ENCODE measurements around the gene KLHDC2.
"Not testable (repeated sequence)": the region's sequence is repeated elsewhere in the genome, so short reads cannot be mapped to it uniquely, and the experiment has no call there.

Gene KLHDC2

GRCh38 chr14:49769581-49770211 is 1.7 kb downstream of the KLHDC2 start:
- H4K20me1 ChIP-seq (ENCODE audit: insufficient read depth, low read length), result no peaks in the 10 kb centered on the region
- TF ChIP-seq EZH2phosphoT487 (IDR thresholded peaks at IDR 0.05; ENCODE audit: low read length) (no peak), CTCF (IDR thresholded peaks at IDR 0.05; ENCODE audit: low read length) (no peak), EZH2 (optimal IDR thresholded peaks at IDR 0.05; ENCODE audit: low read depth, low read length) (no peak)
- H3K79me2 ChIP-seq (ENCODE audit: low read length), result peaks cover 20% of the 10 kb centered on the region
- H3K9ac ChIP-seq (ENCODE audit: low read length), result no peak overlapping the region
- no peaks in the 10 kb centered on the region for H3K36me3 ChIP-seq (replicated peaks; ENCODE audit: insufficient read depth, low read length)
- H3K4me1 ChIP-seq (ENCODE audit: low read length), result 0 out of 2 replicates have a peak, but pooled peaks cover 3% of the 10 kb centered on the region
- H3K9me3 ChIP-seq (replicated peaks; ENCODE audit: insufficient read depth, low read length), result no peaks in the 10 kb centered on the region
- H3K4me2 ChIP-seq (ENCODE audit: low read depth, low read length), result peak overlapping the region; percentile 74
- no peaks in the 10 kb centered on the region for H3K9me2 ChIP-seq (replicated peaks; ENCODE audit: insufficient read depth, low read length)
- no peak overlapping the region for H2AFZ ChIP-seq (ENCODE audit: low read length)
- no peaks in the 10 kb centered on the region for H3K27me3 ChIP-seq (replicated peaks; ENCODE audit: insufficient read depth, low read length)
- DNase-seq, result no peak
- peaks cover 11% of the 10 kb centered on the region; the same call in 1 of the 2 replicates for H3F3A ChIP-seq (ENCODE audit: insufficient read depth, low read length)
- H3K4me3 ChIP-seq (ENCODE audit: low read length), result peak overlapping the region; percentile 96; the same call in 1 of the 2 replicates
- no peak overlapping the region for H3K27ac ChIP-seq (ENCODE audit: low read length)

GRCh38 chr14:49770212-49770817 is 2.4 kb downstream of the KLHDC2 start:
- Histone ChIP-seq H3K36me3 (replicated peaks; ENCODE audit: insufficient read depth, low read length) (no peaks in the 10 kb centered on the region), H3K4me1 (ENCODE audit: low read length) (0 out of 2 replicates have a peak, but pooled peaks cover 3% of the 10 kb centered on the region), H3K27ac (ENCODE audit: low read length) (no peak overlapping the region), H3K27me3 (replicated peaks; ENCODE audit: insufficient read depth, low read length) (no peaks in the 10 kb centered on the region), H3K4me2 (ENCODE audit: low read depth, low read length) (no peak overlapping the region), H2AFZ (ENCODE audit: low read length) (no peak overlapping the region), H4K20me1 (ENCODE audit: insufficient read depth, low read length) (no peaks in the 10 kb centered on the region), H3F3A (ENCODE audit: insufficient read depth, low read length) (peaks cover 11% of the 10 kb centered on the region), H3K9ac (ENCODE audit: low read length) (no peak overlapping the region), H3K4me3 (ENCODE audit: low read length) (no peak overlapping the region), H3K9me3 (replicated peaks; ENCODE audit: insufficient read depth, low read length) (no peaks in the 10 kb centered on the region), H3K79me2 (ENCODE audit: low read length) (peaks cover 20% of the 10 kb centered on the region), H3K9me2 (replicated peaks; ENCODE audit: insufficient read depth, low read length) (no peaks in the 10 kb centered on the region)
- TF ChIP-seq CTCF (IDR thresholded peaks at IDR 0.05; ENCODE audit: low read length) (no peak), EZH2 (optimal IDR thresholded peaks at IDR 0.05; ENCODE audit: low read depth, low read length) (no peak), EZH2phosphoT487 (IDR thresholded peaks at IDR 0.05; ENCODE audit: low read length) (no peak)
- no peak for DNase-seq

- not testable (repeated sequence) for H3K4me3 ChIP-seq (ENCODE audit: low read length); H2AFZ ChIP-seq (ENCODE audit: low read length); H3K27me3 ChIP-seq (replicated peaks; ENCODE audit: insufficient read depth, low read length); DNase-seq; H4K20me1 ChIP-seq (ENCODE audit: insufficient read depth, low read length); H3K4me1 ChIP-seq (ENCODE audit: low read length); H3K9me2 ChIP-seq (replicated peaks; ENCODE audit: insufficient read depth, low read length); H3K36me3 ChIP-seq (replicated peaks; ENCODE audit: insufficient read depth, low read length); H3K4me2 ChIP-seq (ENCODE audit: low read depth, low read length); H3K27ac ChIP-seq (ENCODE audit: low read length); H3K9ac ChIP-seq (ENCODE audit: low read length); H3K9me3 ChIP-seq (replicated peaks; ENCODE audit: insufficient read depth, low read length)
- Histone ChIP-seq H3K79me2 (ENCODE audit: low read length) (peaks cover 20% of the 10 kb centered on the region), H3F3A (ENCODE audit: insufficient read depth, low read length) (peaks cover 11% of the 10 kb centered on the region)
Observed at GRCh38 chr14:49771691-49772090, 3.7 kb downstream of the KLHDC2 start.

GRCh38 chr14:49774106-49774505 is 6.2 kb downstream of the KLHDC2 start:
- TF ChIP-seq EZH2 (optimal IDR thresholded peaks at IDR 0.05; ENCODE audit: low read depth, low read length) (no peak), EZH2phosphoT487 (IDR thresholded peaks at IDR 0.05; ENCODE audit: low read length) (no peak), CTCF (IDR thresholded peaks at IDR 0.05; ENCODE audit: low read length) (no peak)
- H3K79me2 ChIP-seq (ENCODE audit: low read length), result peaks cover 11% of the 10 kb centered on the region
- H3K27me3 ChIP-seq (replicated peaks; ENCODE audit: insufficient read depth, low read length), result no peaks in the 10 kb centered on the region
- no peak overlapping the region for H3K27ac ChIP-seq (ENCODE audit: low read length)
- H3K36me3 ChIP-seq (replicated peaks; ENCODE audit: insufficient read depth, low read length), result no peaks in the 10 kb centered on the region
- H3K4me3 ChIP-seq (ENCODE audit: low read length), result no peak overlapping the region
- H3K9me3 ChIP-seq (replicated peaks; ENCODE audit: insufficient read depth, low read length), result no peaks in the 10 kb centered on the region
- H4K20me1 ChIP-seq (ENCODE audit: insufficient read depth, low read length), result no peaks in the 10 kb centered on the region
- H3K4me1 ChIP-seq (ENCODE audit: low read length), result 0 out of 2 replicates have a peak, but pooled peaks cover 3% of the 10 kb centered on the region
- no peak for DNase-seq
- no peaks in the 10 kb centered on the region for H3K9me2 ChIP-seq (replicated peaks; ENCODE audit: insufficient read depth, low read length)
- H3K4me2 ChIP-seq (ENCODE audit: low read depth, low read length), result no peak overlapping the region
- no peak overlapping the region for H2AFZ ChIP-seq (ENCODE audit: low read length)
- H3F3A ChIP-seq (ENCODE audit: insufficient read depth, low read length), result no peaks in the 10 kb centered on the region; the same call in 1 of the 2 replicates
- no peak overlapping the region for H3K9ac ChIP-seq (ENCODE audit: low read length)
